HG03457 (cell line): ENCODE data around the gene TMEM132D.

Experiments
- ATAC-seq: cut with Tn5 transposase; IDR thresholded peaks from one replicate; pipeline ENCODE4 v1.9.1; 2021; ENCODE audit warnings: moderate number of reproducible peaks; ENCODE audit not compliant: unreplicated experiment

The TMEM132D gene

GRCh38 chr12:129138776-129139175 is 765.0 kb downstream of the TMEM132D start:
- ATAC-seq, result no peak

- ATAC-seq, result no peak
Observed at GRCh38 chr12:129136694-129137325, 767.0 kb downstream of the TMEM132D start.

- ATAC-seq, result no peak
Observed at GRCh38 chr12:129127771-129128170, 776.1 kb downstream of the TMEM132D start.

GRCh38 chr12:129127211-129127610 is 776.6 kb downstream of the TMEM132D start:
- no peak for ATAC-seq

- no peak for ATAC-seq
Observed at GRCh38 chr12:129119537-129119936, 784.3 kb downstream of the TMEM132D start.

- ATAC-seq, result no peak
Observed at GRCh38 chr12:129115558-129115957, 788.3 kb downstream of the TMEM132D start.

- no peak for ATAC-seq
Observed at GRCh38 chr12:129110575-129110974, 793.2 kb downstream of the TMEM132D start.

GRCh38 chr12:129109174-129110001 is 794.4 kb downstream of the TMEM132D start:
- ATAC-seq, result no peak

- ATAC-seq, result no peak
Observed at GRCh38 chr12:129106772-129107171, 797.1 kb downstream of the TMEM132D start.

- no peak for ATAC-seq
Observed at GRCh38 chr12:129103231-129103630, 800.6 kb downstream of the TMEM132D start.

GRCh38 chr12:129102233-129102632 is 801.6 kb downstream of the TMEM132D start:
- no peak for ATAC-seq

- ATAC-seq, result no peak
Observed at GRCh38 chr12:129101816-129102215, 802.0 kb downstream of the TMEM132D start.

- no peak for ATAC-seq
Observed at GRCh38 chr12:129101404-129101803, 802.4 kb downstream of the TMEM132D start.

GRCh38 chr12:129097451-129097850 is 806.4 kb downstream of the TMEM132D start:
- ATAC-seq, result no peak

GRCh38 chr12:129096968-129097367 is 806.9 kb downstream of the TMEM132D start:
- no peak for ATAC-seq

- no peak for ATAC-seq
Observed at GRCh38 chr12:129096184-129096583, 807.6 kb downstream of the TMEM132D start.

- no peak for ATAC-seq
Observed at GRCh38 chr12:129089576-129089975, 814.2 kb downstream of the TMEM132D start.

- ATAC-seq, result no peak
Observed at GRCh38 chr12:129084875-129085826, 818.7 kb downstream of the TMEM132D start.

GRCh38 chr12:129083121-129083840 is 820.5 kb downstream of the TMEM132D start:
- no peak for ATAC-seq

- ATAC-seq, result no peak
Observed at GRCh38 chr12:129082441-129082840, 821.4 kb downstream of the TMEM132D start.
